H1 (cell line): ENCODE data around the gene IFT43. TPM values are rescaled to one million over a fixed set of nuclear protein-coding genes. Genes with fewer than 3 reads are reported as not detected.

Experiments
- NRF1 ChIP-seq: IDR thresholded peaks from 2 replicates; pipeline ENCODE4 v1.6.1; 2011; ENCODE audit warnings: mild to moderate bottlenecking, low read depth, low read length, improper control_type of control experiment
- polyA plus RNA-seq, 7 experiments: library from polyadenylated mRNA; depleted of rRNA in 3 of 7; stranded (reverse) in 5 of 7; unstranded in 2 of 7; fragments of >200 nt in 5 of 7; fragments of 200-250 nt in 2 of 7; gene quantifications; 1 replicate in 5 of 7; 2 replicates in 1 of 7; 4 replicates in 1 of 7; pipeline versions ENCODE4 v1.2.1 to v1.2.3, GENCODE V29; 2011 to 2013; ENCODE audit warnings: missing spikeins in 2 of 7, mixed read lengths in 2 of 7
- total RNA-seq: library from RNA; stranded (reverse); fragmentation: NEBNext Ultra II Directional; extraction: Animal tissue kit (Norgen Biotek cat#: 25700); gene quantifications from 2 replicates; pipeline ENCODE4 v1.2.1, GENCODE V29; 2021

IFT43 gene
- total and polyA plus RNA-seq, 2 of the 8 experiments (the other 6 are each of a cell fraction or from before 2014, with no cell fraction given), result 17.0 to 20.8 TPM

DNA sequence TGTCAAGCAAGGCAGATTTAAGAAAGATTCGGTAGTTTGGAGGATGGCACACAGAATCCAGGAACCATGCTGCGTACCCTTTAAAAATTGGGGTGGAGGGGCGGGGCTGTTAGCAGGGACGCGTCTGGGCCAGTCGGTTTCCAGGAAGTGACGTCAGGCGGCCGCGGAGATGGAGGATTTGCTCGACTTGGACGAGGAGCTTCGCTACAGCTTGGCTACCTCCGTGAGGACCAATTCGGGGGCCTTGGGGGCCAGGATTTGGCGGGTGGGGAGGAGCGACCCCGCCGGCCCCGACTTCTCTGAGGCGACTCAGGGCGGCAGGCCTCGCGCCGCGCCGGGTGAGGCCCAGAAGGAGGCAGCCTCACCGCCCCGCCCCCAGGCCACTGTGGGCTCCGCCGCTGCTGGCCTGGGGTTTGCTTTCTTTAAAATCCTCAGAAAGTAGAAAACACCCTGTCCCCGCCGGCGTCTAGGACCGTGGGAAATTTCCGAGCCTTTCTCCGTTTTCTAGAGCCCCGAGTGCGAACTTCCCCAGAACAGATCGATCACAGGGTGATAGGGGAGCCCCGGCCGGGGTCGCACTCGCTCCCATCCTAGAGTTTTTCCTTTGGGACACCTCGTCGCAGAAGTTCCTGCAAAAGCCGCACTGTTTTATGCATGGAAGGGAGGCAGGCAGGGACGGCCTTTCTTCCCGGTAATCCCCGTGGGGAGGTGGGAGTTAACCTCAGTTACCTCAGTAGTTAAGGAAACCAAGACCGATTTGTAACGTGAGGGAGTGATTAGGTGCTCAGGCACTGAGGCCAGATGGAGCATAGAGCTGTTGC is at the start of gene IFT43 (continued):
- no peak for TF ChIP-seq NRF1
